Measurements from ENCODE around the gene MTERF4. TPM values are rescaled to one million over a fixed set of nuclear protein-coding genes. Genes with fewer than 3 reads are reported as not detected.

MTERF4 gene
- total RNA-seq, 1 donor from 2014 or later: 53.7 TPM

DNA sequence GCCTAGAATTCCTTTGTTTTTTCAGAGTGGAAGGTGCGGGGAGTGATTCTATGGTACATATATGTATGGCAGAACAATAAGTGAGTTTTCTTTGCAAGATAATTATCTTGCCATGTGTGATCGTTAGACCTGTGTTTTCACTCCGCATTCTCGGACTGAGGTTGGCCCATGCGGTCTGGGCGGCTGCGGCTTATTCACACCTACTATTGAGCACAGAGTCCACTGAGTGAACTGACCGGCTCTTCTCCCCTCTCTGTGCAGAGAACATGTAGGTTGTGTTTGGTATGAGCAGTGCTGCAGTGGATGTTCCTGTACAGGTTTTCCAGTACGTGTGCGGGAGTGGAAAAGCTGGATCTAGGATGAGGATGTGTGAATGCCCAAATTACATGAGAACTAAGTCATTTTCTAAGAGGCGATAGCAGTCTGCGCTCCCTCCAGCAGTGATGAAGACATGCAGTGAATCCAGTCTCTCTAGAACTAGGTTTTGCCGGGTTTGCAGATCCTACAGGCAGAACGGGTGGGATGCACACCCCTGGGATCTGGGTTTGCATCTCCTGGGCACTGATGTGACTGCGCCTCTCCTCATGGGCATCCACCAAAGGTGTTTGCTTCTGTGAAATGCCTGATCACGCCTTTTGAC, 27.1 kb downstream of the MTERF4 start:
- Mint-ChIP-seq H3K27ac (no peak overlapping the region), H3K4me1 (no peaks in the 10 kb centered on the region), H3K4me3 (no peak overlapping the region), H3K27me3 (ENCODE audit: low read depth) (peaks cover 3% of the 10 kb centered on the region), H3K36me3 (no peaks in the 10 kb centered on the region), H3K9me3 (no peaks in the 10 kb centered on the region)
- TF ChIP-seq, protein P1, sequence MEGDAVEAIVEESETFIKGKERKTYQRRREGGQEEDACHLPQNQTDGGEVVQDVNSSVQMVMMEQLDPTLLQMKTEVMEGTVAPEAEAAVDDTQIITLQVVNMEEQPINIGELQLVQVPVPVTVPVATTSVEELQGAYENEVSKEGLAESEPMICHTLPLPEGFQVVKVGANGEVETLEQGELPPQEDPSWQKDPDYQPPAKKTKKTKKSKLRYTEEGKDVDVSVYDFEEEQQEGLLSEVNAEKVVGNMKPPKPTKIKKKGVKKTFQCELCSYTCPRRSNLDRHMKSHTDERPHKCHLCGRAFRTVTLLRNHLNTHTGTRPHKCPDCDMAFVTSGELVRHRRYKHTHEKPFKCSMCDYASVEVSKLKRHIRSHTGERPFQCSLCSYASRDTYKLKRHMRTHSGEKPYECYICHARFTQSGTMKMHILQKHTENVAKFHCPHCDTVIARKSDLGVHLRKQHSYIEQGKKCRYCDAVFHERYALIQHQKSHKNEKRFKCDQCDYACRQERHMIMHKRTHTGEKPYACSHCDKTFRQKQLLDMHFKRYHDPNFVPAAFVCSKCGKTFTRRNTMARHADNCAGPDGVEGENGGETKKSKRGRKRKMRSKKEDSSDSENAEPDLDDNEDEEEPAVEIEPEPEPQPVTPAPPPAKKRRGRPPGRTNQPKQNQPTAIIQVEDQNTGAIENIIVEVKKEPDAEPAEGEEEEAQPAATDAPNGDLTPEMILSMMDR (IDR thresholded peaks at IDR 0.05; ENCODE audit: unreplicated experiment): no peak
- DNase-seq (ENCODE audit: low spot score in 2 of 2, unreplicated experiment in 2 of 2): no peak

GRCh38 chr2:241074065-241074818, 27.8 kb downstream of the MTERF4 start:
- H3K36me3 Mint-ChIP-seq: no peaks in the 10 kb centered on the region
- peaks cover 3% of the 10 kb centered on the region for H3K27me3 Mint-ChIP-seq (ENCODE audit: low read depth)
- H3K9me3 Mint-ChIP-seq: no peaks in the 10 kb centered on the region
- TF ChIP-seq, protein P1 (IDR thresholded peaks at IDR 0.05; ENCODE audit: unreplicated experiment): no peak
- DNase-seq (ENCODE audit: low spot score in 2 of 2, unreplicated experiment in 2 of 2): no peak
- no peak overlapping the region for H3K27ac Mint-ChIP-seq
- no peak overlapping the region for H3K4me3 Mint-ChIP-seq
- H3K4me1 Mint-ChIP-seq: no peaks in the 10 kb centered on the region

GRCh38 chr2:241073166-241074064, 28.7 kb downstream of the MTERF4 start:
- Mint-ChIP-seq H3K27ac (no peak overlapping the region), H3K9me3 (no peaks in the 10 kb centered on the region), H3K4me3 (no peak overlapping the region), H3K27me3 (ENCODE audit: low read depth) (peaks cover 3% of the 10 kb centered on the region), H3K36me3 (no peaks in the 10 kb centered on the region), H3K4me1 (no peaks in the 10 kb centered on the region)
- TF ChIP-seq, protein P1 (IDR thresholded peaks at IDR 0.05; ENCODE audit: unreplicated experiment): no peak
- DNase-seq (ENCODE audit: low spot score in 2 of 2, unreplicated experiment in 2 of 2): no peak

DNA sequence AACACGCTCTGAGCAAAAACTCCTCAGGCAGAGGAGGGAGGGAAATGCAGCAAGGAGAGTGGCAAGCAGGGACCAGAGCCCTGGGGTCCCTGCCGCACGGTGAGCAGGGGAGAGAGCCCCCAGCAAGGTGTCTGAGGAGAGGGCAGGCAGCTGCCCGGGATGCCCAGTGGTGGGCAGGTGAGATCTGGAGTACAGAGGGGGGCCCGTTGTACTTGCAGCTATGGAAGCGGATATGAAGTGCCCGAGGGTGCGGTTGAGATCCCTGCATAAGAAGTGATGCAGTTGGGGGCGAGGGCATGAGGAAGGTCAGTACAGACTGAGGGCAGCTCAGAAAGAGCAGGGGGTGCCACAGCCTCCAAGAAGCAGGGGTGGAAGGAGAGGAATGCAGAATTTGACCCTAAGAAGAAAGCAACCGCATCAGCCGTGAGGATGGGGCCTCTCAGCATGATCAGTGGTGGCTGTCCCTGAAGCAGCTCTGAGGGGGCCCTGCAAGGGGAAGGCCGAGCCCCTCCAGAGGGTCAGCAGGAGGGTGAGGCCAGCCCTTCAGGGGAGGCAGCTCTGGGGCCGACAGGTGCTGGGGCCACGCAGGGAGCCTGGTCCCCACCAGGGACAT, 29.4 kb downstream of the MTERF4 start:
- no peak overlapping the region for H3K4me3 Mint-ChIP-seq
- H3K27me3 Mint-ChIP-seq (ENCODE audit: low read depth): peaks cover 3% of the 10 kb centered on the region
- TF ChIP-seq, protein P1 (IDR thresholded peaks at IDR 0.05; ENCODE audit: unreplicated experiment): no peak
- no peak overlapping the region for H3K27ac Mint-ChIP-seq
- no peak for DNase-seq (ENCODE audit: low spot score in 2 of 2, unreplicated experiment in 2 of 2)
- H3K4me1 Mint-ChIP-seq: no peaks in the 10 kb centered on the region
- H3K9me3 Mint-ChIP-seq: no peaks in the 10 kb centered on the region
- no peaks in the 10 kb centered on the region for H3K36me3 Mint-ChIP-seq

- H3K9me3 Mint-ChIP-seq: no peaks in the 10 kb centered on the region
- H3K4me1 Mint-ChIP-seq: no peaks in the 10 kb centered on the region
- no peaks in the 10 kb centered on the region for H3K36me3 Mint-ChIP-seq
- no peak overlapping the region for H3K4me3 Mint-ChIP-seq
- H3K27me3 Mint-ChIP-seq (ENCODE audit: low read depth): peaks cover 3% of the 10 kb centered on the region
- no peak for DNase-seq (ENCODE audit: low spot score in 2 of 2, unreplicated experiment in 2 of 2)
- TF ChIP-seq, protein P1 (IDR thresholded peaks at IDR 0.05; ENCODE audit: unreplicated experiment): no peak
- no peak overlapping the region for H3K27ac Mint-ChIP-seq
Measured at GRCh38 chr2:241072151-241072550, 29.9 kb downstream of the MTERF4 start.

Measured in mesothelial cell of epicardium (in vitro differentiated cells).